ENCODE results near the gene EXOSC10. TPM values are rescaled to one million over a fixed set of nuclear protein-coding genes. Genes with fewer than 3 reads are reported as not detected.

EXOSC10 gene
- polyA plus RNA-seq (44.9 to 86.5 TPM (median 61.2 TPM) in 3 replicates), polyA minus RNA-seq (48.0 to 79.4 TPM (median 48.8 TPM) in 3 replicates)
- polyA plus RNA-seq (2011; ENCODE audit: low read depth), result 235 TPM
- 47.4 and 64.6 TPM in 2 replicates for polyA plus RNA-seq (2011; cell fraction: cytosol; rRNA removed)
- polyA plus RNA-seq (2011; cell fraction: nucleus; rRNA removed), result 128 and 141 TPM in 2 replicates
- polyA plus RNA-seq (2012; ENCODE audit: low replicate concordance), result 29.3 and 48.3 TPM in 2 replicates
- polyA minus RNA-seq (2011; cell fraction: cytosol; rRNA and poly(A)+ RNA removed), result 29.0 TPM
- 45.2 and 74.5 TPM in 2 replicates for polyA minus RNA-seq (2011; cell fraction: nucleus; rRNA and poly(A)+ RNA removed)

- Histone ChIP-seq H3K27me3 (ENCODE audit: control insufficient read depth, extremely low read depth, insufficient read depth, low read length) (no peaks in the 10 kb centered on the region), H2AFZ (ENCODE audit: control insufficient read depth, low read length) (peak within 1 kb of the TSS; percentile 89), H3K79me2 (ENCODE audit: control insufficient read depth, insufficient read depth, low read length) (peaks cover 25% of the 10 kb centered on the region), H4K20me1 (ENCODE audit: control insufficient read depth, extremely low read depth, insufficient read depth, low read length) (no peaks in the 10 kb centered on the region), H3K9me3 (ENCODE audit: control insufficient read depth, low read depth, low read length) (no peaks in the 10 kb centered on the region), H3K4me3 (ENCODE audit: control insufficient read depth in 2 of 3, extremely low read depth in 1 of 3, insufficient read depth in 2 of 3, low read depth in 1 of 3, low read length in 3 of 3) (peak within 1 kb of the TSS; percentile 90 to 94 (median 93)), H3K36me3 (ENCODE audit: control insufficient read depth in 2 of 2, extremely low read depth in 1 of 2, insufficient read depth in 2 of 2, low read length in 2 of 2) (peaks cover 3 to 15% of the 10 kb centered on the region in 2 experiments), H3K4me2 (ENCODE audit: control insufficient read depth, extremely low read depth, insufficient read depth, low read depth, low read length) (peak within 1 kb of the TSS; percentile 90), H3K27ac (ENCODE audit: control insufficient read depth, insufficient read depth, low read length) (peak within 1 kb of the TSS; percentile 88), H3K9me1 (ENCODE audit: control insufficient read depth, extremely low read depth, insufficient read depth, low read length) (no peaks in the 10 kb centered on the region), H3K9ac (ENCODE audit: control insufficient read depth, extremely low read depth, insufficient read depth, low read length) (peak within 1 kb of the TSS; percentile 87), H3K4me1 (ENCODE audit: control insufficient read depth, extremely low read depth, insufficient read depth, low read length) (peaks cover 10% of the 10 kb centered on the region)
- no peak for TF ChIP-seq CTCF (optimal IDR thresholded peaks at IDR 0.05 in 1 of 3, IDR thresholded peaks at IDR 0.05 in 1 of 3, conservative IDR thresholded peaks at IDR 0.05 in 1 of 3; ENCODE audit: extremely low read depth in 1 of 3, insufficient read depth in 2 of 3, low read length in 3 of 3)
- TF ChIP-seq EZH2 (IDR thresholded peaks at IDR 0.05; ENCODE audit: low read length), result no peak
- DNase-seq (ENCODE audit: low read depth, low spot score), result peak; percentile 55
- FAIRE-seq, result no peak
- dilution Hi-C loops (cut with MboI; ENCODE audit: extremely low pct_ligation_motif_present, low sequenced_read_pairs), result no loop called here
Observed at GRCh38 chr1:11099310-11100148, at the start of gene EXOSC10. EXOSC10 (minus strand) TSS chr1:11099869; CDS start chr1:11099831, 38 bp downstream.

- no peaks in the 10 kb centered on the region for H3K79me2 ChIP-seq (ENCODE audit: control insufficient read depth, insufficient read depth, low read length)
- H3K4me2 ChIP-seq (ENCODE audit: control insufficient read depth, extremely low read depth, insufficient read depth, low read depth, low read length), result peak overlapping the region; percentile 31
- H3K9ac ChIP-seq (ENCODE audit: control insufficient read depth, extremely low read depth, insufficient read depth, low read length), result no peak overlapping the region
- TF ChIP-seq EZH2 (IDR thresholded peaks at IDR 0.05; ENCODE audit: low read length) (no peak), CTCF (optimal IDR thresholded peaks at IDR 0.05 in 1 of 3, IDR thresholded peaks at IDR 0.05 in 1 of 3, conservative IDR thresholded peaks at IDR 0.05 in 1 of 3; ENCODE audit: extremely low read depth in 1 of 3, insufficient read depth in 2 of 3, low read length in 3 of 3) (no peak)
- dilution Hi-C loops (cut with MboI; ENCODE audit: extremely low pct_ligation_motif_present, low sequenced_read_pairs), result no loop called here
- H3K9me1 ChIP-seq (ENCODE audit: control insufficient read depth, extremely low read depth, insufficient read depth, low read length), result no peaks in the 10 kb centered on the region
- no peaks in the 10 kb centered on the region for H3K27me3 ChIP-seq (ENCODE audit: control insufficient read depth, extremely low read depth, insufficient read depth, low read length)
- no peak overlapping the region for H2AFZ ChIP-seq (ENCODE audit: control insufficient read depth, low read length)
- DNase-seq (ENCODE audit: low read depth, low spot score) (peak; percentile 19), FAIRE-seq (peak; percentile 77)
- peaks cover 39% of the 10 kb centered on the region for H3K4me1 ChIP-seq (ENCODE audit: control insufficient read depth, extremely low read depth, insufficient read depth, low read length)
- H3K36me3 ChIP-seq (ENCODE audit: control insufficient read depth in 2 of 2, extremely low read depth in 1 of 2, insufficient read depth in 2 of 2, low read length in 2 of 2), result peaks cover 16 to 26% of the 10 kb centered on the region in 2 experiments
- H4K20me1 ChIP-seq (ENCODE audit: control insufficient read depth, extremely low read depth, insufficient read depth, low read length), result no peaks in the 10 kb centered on the region
- H3K27ac ChIP-seq (ENCODE audit: control insufficient read depth, insufficient read depth, low read length), result no peak overlapping the region
- no peaks in the 10 kb centered on the region for H3K9me3 ChIP-seq (ENCODE audit: control insufficient read depth, low read depth, low read length)
- no peak overlapping the region for H3K4me3 ChIP-seq (ENCODE audit: control insufficient read depth in 2 of 3, extremely low read depth in 1 of 3, insufficient read depth in 2 of 3, low read depth in 1 of 3, low read length in 3 of 3)
Observed at GRCh38 chr1:11147197-11147770, 47.6 kb upstream of the EXOSC10 start.

All from keratinocyte (primary cell).